Ovary (tissue), 9 donors: ENCODE data around the gene SPRR5. TPM values are rescaled to one million over a fixed set of nuclear protein-coding genes. Genes with fewer than 3 reads are reported as not detected.
A peak's percentile ranks its signal among the peaks of the same experiment; 100 is the strongest.

Experiments
- DNase-seq, 5 donors: peaks; one replicate each; pipeline ENCODE4 v3.0.0-alpha.2; 2019 to 2020
- H3K27ac ChIP-seq, 2 donors: fragments of 200-600 bp; one replicate each; pipeline versions ENCODE4 v1.5.1 to v1.8.0; 2019 to 2022
- H3K27me3 ChIP-seq: fragments of 200-600 bp; one replicate; pipeline ENCODE4 v1.8.0; 2022
- H3K36me3 ChIP-seq: fragments of 200-600 bp; sonication (generic); one replicate; pipeline ENCODE4 v1.5.1; 2019
- H3K4me1 ChIP-seq: one replicate; pipeline ENCODE4 v1.8.1; 2013; ENCODE audit warnings: mild to moderate bottlenecking, moderate library complexity; ENCODE audit not compliant: insufficient read depth
- H3K4me3 ChIP-seq: fragments of 200-600 bp; sonication (generic); one replicate; pipeline ENCODE4 v1.5.1; 2017
- H3K9me3 ChIP-seq, 2 donors: fragments of 200-600 bp in 1 of 2; sonication (generic) in 1 of 2; one replicate each; pipeline versions ENCODE4 v1.5.1 to v1.8.1; 2013 to 2019; ENCODE audit warnings: mild to moderate bottlenecking in 1 of 2, moderate library complexity in 1 of 2
- EP300 ChIP-seq: sonication (generic); formaldehyde crosslinking; IDR thresholded peaks from one replicate; pipeline ENCODE4 v1.6.1; 2017; ENCODE audit warnings: antibody characterized with exemption
- POLR2A ChIP-seq: fragments of 450-650 bp; IDR thresholded peaks from one replicate; pipeline ENCODE4 v1.6.1; 2017; ENCODE audit warnings: antibody characterized with exemption, mild to moderate bottlenecking, moderate library complexity
- WGBS, 3 donors: extraction: QIAGEN DNeasy Blood & Tissue Kit in 1 of 3; methylation state at CpG; one replicate each; pipeline versions ENCODE4 v1.1.5 to v1.1.7; 2013 to 2017; 5-methylcytosine and 5-hydroxymethylcytosine counted together
- intact Hi-C, 4 donors: fragments of 100-400 bp; cut with DNase I; formaldehyde crosslinking; loops; one replicate each; pipeline versions ENCODE4 v1.11.0 to v1.15.1; 2022 to 2023
- polyA plus RNA-seq, 2 donors: library from polyadenylated mRNA; stranded (reverse); fragments of 200-250 nt in 1 of 2; fragments of 350-450 nt in 1 of 2; fragmentation: Illumina TruSeq in 1 of 2; extraction: RNeasy Lipid Tissue Mini Kit (QIAGEN cat#74804) in 1 of 2; gene quantifications; one replicate each; pipeline ENCODE4 v1.2.3, GENCODE V29; 2013 to 2014
- total RNA-seq, 7 donors: library from RNA; depleted of rRNA in 2 of 7; stranded (reverse); fragments of >200 nt in 2 of 7; fragmentation: NEBNext Ultra II Directional in 3 of 7; extraction: Animal tissue kit (Norgen Biotek cat#: 25700) in 3 of 7; gene quantifications; one replicate each; pipeline versions ENCODE4 v1.1.0 to v1.2.4, GENCODE V29; 2016 to 2023
- TF ChIP-seq, protein P1 (sequence below), 3 donors: fragments of 450-650 bp in 2 of 3; fragments of 200-600 bp in 1 of 3; IDR thresholded peaks; one replicate each; pipeline versions ENCODE4 v1.5.1 to v1.8.0; 2016 to 2022; ENCODE audit warnings: antibody characterized with exemption in 3 of 3, mild to moderate bottlenecking in 1 of 3
- donor health status: DM: no; HTN: no; CAD: no; lungs with moderate emphysema.
- donor health status: DM: no; HTN: no; CAD: no.
- donor health status: Bipolar disorder and iron deficiency.
- donor health status: DM: yes; HTN: yes; CAD: no.
- donor health status: DM: no; HTN: no; CAD: no.
- donor health status: DM: yes; HTN: yes; CAD: no.

The SPRR5 gene
- total and polyA plus RNA-seq, 9 donors: not detected

DNA sequence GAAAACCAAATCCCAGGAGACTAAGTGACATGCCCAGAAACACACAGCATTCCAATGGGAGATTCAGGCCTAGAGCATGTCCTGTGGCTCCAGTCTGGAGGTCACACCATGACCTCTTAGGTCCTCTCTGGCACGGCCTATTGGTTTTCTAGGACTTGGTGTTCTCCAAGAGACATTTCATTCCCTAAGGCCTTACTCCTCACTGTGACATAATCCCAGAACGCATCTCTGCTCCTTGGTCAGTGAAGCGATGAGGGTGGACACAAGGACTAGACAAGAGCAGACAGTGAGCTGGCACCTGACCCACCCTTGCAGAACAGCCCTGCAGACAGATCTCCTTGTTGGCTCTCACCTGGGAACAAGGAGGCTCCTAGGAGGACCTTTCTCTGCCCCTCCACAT, 37.8 kb upstream of the SPRR5 start:
- no peaks in the 10 kb centered on the region for H3K4me1 ChIP-seq
- DNase-seq: no peak
- TF ChIP-seq, protein P1, sequence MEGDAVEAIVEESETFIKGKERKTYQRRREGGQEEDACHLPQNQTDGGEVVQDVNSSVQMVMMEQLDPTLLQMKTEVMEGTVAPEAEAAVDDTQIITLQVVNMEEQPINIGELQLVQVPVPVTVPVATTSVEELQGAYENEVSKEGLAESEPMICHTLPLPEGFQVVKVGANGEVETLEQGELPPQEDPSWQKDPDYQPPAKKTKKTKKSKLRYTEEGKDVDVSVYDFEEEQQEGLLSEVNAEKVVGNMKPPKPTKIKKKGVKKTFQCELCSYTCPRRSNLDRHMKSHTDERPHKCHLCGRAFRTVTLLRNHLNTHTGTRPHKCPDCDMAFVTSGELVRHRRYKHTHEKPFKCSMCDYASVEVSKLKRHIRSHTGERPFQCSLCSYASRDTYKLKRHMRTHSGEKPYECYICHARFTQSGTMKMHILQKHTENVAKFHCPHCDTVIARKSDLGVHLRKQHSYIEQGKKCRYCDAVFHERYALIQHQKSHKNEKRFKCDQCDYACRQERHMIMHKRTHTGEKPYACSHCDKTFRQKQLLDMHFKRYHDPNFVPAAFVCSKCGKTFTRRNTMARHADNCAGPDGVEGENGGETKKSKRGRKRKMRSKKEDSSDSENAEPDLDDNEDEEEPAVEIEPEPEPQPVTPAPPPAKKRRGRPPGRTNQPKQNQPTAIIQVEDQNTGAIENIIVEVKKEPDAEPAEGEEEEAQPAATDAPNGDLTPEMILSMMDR (IDR thresholded peaks at IDR 0.05): no peak
- TF ChIP-seq EP300 (no peak), POLR2A (no peak)
- H3K36me3 ChIP-seq: no peaks in the 10 kb centered on the region
- intact Hi-C loops: no loop called here
- H3K27me3 ChIP-seq: no peaks in the 10 kb centered on the region
- H3K9me3 ChIP-seq: no peaks in the 10 kb centered on the region
- 91 to 96% (median 92%) methylated on average over 3 of the region's 3 CpGs for WGBS, 3 donors
- H3K4me3 ChIP-seq: no peak overlapping the region
- H3K27ac ChIP-seq: no peak overlapping the region

DNA sequence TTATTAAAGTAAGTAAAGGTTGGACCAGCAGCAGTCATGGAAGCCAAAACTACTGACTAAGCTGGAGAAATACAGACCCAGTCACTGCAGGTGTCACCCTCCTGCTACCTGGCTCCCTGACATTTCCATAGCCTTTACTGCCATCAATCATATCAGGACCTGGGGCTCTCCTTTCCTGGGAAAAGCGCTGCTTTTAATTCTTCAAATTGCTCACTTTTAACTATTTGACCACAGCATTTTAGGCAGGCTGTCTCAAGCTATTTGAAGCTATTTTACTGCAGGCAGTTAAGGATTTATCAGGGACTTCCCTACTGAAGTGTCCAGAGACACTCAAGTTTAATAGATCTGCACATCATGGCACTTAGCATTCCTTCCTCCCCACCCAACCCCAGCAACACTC, 34.5 kb upstream of the SPRR5 start:
- TF ChIP-seq, protein P1 (IDR thresholded peaks at IDR 0.05): no peak
- no peak for TF ChIP-seq EP300
- TF ChIP-seq POLR2A: no peak
- no peaks in the 10 kb centered on the region for H3K36me3 ChIP-seq
- H3K4me1 ChIP-seq: no peaks in the 10 kb centered on the region
- no peak overlapping the region for H3K27ac ChIP-seq
- WGBS, 3 donors: 39 to 62% (median 61%) methylated on average over 1 of the region's 1 CpG
- DNase-seq: no peak
- H3K4me3 ChIP-seq: no peak overlapping the region
- no peaks in the 10 kb centered on the region for H3K9me3 ChIP-seq
- intact Hi-C loops: no loop called here
- no peaks in the 10 kb centered on the region for H3K27me3 ChIP-seq

DNA sequence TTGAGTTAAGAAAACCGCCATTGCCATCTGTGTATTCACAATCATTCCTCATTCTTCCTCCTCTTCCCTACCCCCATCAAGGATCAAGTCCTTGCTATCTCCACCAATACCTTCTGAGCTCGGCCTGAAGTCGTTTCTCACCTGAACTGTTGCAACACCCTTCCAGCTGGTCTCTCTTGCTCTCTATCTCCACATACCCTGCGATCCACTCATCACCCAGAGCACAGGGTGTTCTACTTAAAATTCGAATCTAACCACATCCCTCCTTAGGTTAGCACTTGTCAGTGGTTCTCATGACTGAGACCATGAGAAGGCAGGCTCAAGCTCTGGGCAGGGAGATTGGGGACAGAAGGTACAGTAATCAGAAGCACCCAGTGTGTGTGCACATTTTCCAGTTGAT, 34.1 kb upstream of the SPRR5 start:
- TF ChIP-seq POLR2A (no peak), EP300 (no peak)
- TF ChIP-seq, protein P1 (IDR thresholded peaks at IDR 0.05): no peak
- Histone ChIP-seq H3K27me3 (no peaks in the 10 kb centered on the region), H3K9me3 (no peaks in the 10 kb centered on the region), H3K27ac (no peak overlapping the region), H3K4me3 (no peak overlapping the region), H3K36me3 (no peaks in the 10 kb centered on the region), H3K4me1 (no peaks in the 10 kb centered on the region)
- intact Hi-C loops: no loop called here
- WGBS, 3 donors: 70 to 77% (median 70%) methylated on average over 5 of the region's 5 CpGs
- no peak for DNase-seq

DNA sequence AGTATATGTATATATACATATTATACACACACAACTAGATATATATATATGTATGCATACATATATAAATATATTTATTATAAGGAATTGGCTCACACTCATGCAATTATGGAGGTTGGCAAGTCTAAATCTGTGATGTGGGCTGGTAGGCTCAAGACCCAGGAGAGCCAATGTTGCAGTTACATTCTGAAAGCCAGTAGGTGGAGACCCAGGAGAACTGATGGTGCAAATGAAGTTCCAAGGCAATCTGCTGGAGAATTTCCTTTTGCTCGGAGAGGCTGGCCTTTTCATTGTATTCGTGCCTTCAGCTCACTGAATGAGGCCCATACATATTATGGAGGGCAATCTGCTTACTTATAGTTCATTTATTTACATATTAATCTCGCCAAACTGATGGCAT, 29.2 kb upstream of the SPRR5 start:
- Histone ChIP-seq H3K9me3 (no peaks in the 10 kb centered on the region), H3K27ac (no peak overlapping the region), H3K4me3 (no peak overlapping the region), H3K4me1 (no peaks in the 10 kb centered on the region), H3K27me3 (no peaks in the 10 kb centered on the region), H3K36me3 (no peaks in the 10 kb centered on the region)
- intact Hi-C loops: loop anchor here in 1 of 4 donors (5.0 kb wide), 1 partner anchor 305 kb away; no protein-coding TSS in a partner anchor
- WGBS, 3 donors: 12 to 23% (median 21%) methylated on average over 3 of the region's 3 CpGs
- TF ChIP-seq EP300: no peak
- TF ChIP-seq, protein P1 (IDR thresholded peaks at IDR 0.05): no peak
- no peak for TF ChIP-seq POLR2A
- DNase-seq: peak in 1 of 5 donors; percentile 15
